Neutrophil (primary cell): Measurements from ENCODE around the gene VWA5B1.

Experiments used
- H3K27ac ChIP-seq: fragments of 200-600 bp; sonication (generic); 2 replicates; pipeline ENCODE4 v1.5.1; 2016; ENCODE audit warnings: mild to moderate bottlenecking, moderate library complexity
- H3K27me3 ChIP-seq: fragments of 200-600 bp; sonication (generic); 2 replicates; pipeline ENCODE4 v1.6.0; 2016; ENCODE audit warnings: mild to moderate bottlenecking
- H3K36me3 ChIP-seq: fragments of 200-600 bp; sonication (generic); 2 replicates; pipeline ENCODE4 v1.5.1; 2017
- H3K4me1 ChIP-seq, 2 experiments: fragments of 200-600 bp in 1 of 2; sonication (generic) in 1 of 2; 1 replicate in 1 of 2; 2 replicates in 1 of 2; pipeline versions ENCODE4 v1.5.1 to v1.6.1; 2013 to 2016; ENCODE audit warnings: low read depth in 1 of 2, low read length in 1 of 2, mild to moderate bottlenecking in 1 of 2, moderate library complexity in 1 of 2; ENCODE audit not compliant: control insufficient read depth in 1 of 2, insufficient read depth in 1 of 2
- H3K4me3 ChIP-seq, 2 experiments: fragments of 200-600 bp in 1 of 2; sonication (generic) in 1 of 2; 1 replicate in 1 of 2; 2 replicates in 1 of 2; pipeline ENCODE4 v1.5.1; 2013 to 2016; ENCODE audit warnings: low read depth in 1 of 2, low read length in 1 of 2, mild to moderate bottlenecking in 1 of 2, moderate library complexity in 1 of 2
- H3K9me3 ChIP-seq: fragments of 200-600 bp; sonication (generic); 2 replicates; pipeline ENCODE4 v1.5.1; 2016
- CTCF ChIP-seq: fragments of 200-600 bp; sonication (generic); IDR thresholded peaks from 2 replicates; pipeline ENCODE4 v1.5.1; 2016; ENCODE audit warnings: antibody characterized with exemption

Gene VWA5B1

GRCh38 chr1:20359451-20360330 is 69.0 kb downstream of the VWA5B1 start:
- peaks cover 66% of the 10 kb centered on the region for H3K27me3 ChIP-seq
- no peak overlapping the region for H3K4me3 ChIP-seq
- H3K9me3 ChIP-seq: no peaks in the 10 kb centered on the region
- TF ChIP-seq CTCF: no peak
- no peak overlapping the region for H3K27ac ChIP-seq
- no peaks in the 10 kb centered on the region for H3K36me3 ChIP-seq
- H3K4me1 ChIP-seq: no peaks in the 10 kb centered on the region

- Histone ChIP-seq H3K4me1 (no peaks in the 10 kb centered on the region), H3K36me3 (no peaks in the 10 kb centered on the region), H3K27me3 (peaks cover 83% of the 10 kb centered on the region), H3K9me3 (no peaks in the 10 kb centered on the region), H3K4me3 (no peak overlapping the region), H3K27ac (no peak overlapping the region)
- no peak for TF ChIP-seq CTCF
Observed at GRCh38 chr1:20361401-20361800, 70.7 kb downstream of the VWA5B1 start.

GRCh38 chr1:20361805-20362381 is 71.2 kb downstream of the VWA5B1 start:
- H3K27ac ChIP-seq: no peak overlapping the region
- H3K9me3 ChIP-seq: no peaks in the 10 kb centered on the region
- no peak overlapping the region for H3K4me3 ChIP-seq
- peaks cover 88% of the 10 kb centered on the region for H3K27me3 ChIP-seq
- peak; percentile 24 for TF ChIP-seq CTCF
- no peaks in the 10 kb centered on the region for H3K4me1 ChIP-seq
- H3K36me3 ChIP-seq: no peaks in the 10 kb centered on the region

- Histone ChIP-seq H3K27me3 (peaks cover 88% of the 10 kb centered on the region), H3K9me3 (no peaks in the 10 kb centered on the region), H3K27ac (no peak overlapping the region), H3K4me1 (no peaks in the 10 kb centered on the region), H3K36me3 (no peaks in the 10 kb centered on the region), H3K4me3 (no peak overlapping the region)
- no peak for TF ChIP-seq CTCF
Observed at GRCh38 chr1:20362856-20363255, 72.2 kb downstream of the VWA5B1 start.

- Histone ChIP-seq H3K27me3 (peaks cover 90% of the 10 kb centered on the region), H3K27ac (no peak overlapping the region), H3K4me1 (no peaks in the 10 kb centered on the region), H3K36me3 (no peaks in the 10 kb centered on the region), H3K4me3 (no peak overlapping the region), H3K9me3 (no peaks in the 10 kb centered on the region)
- no peak for TF ChIP-seq CTCF
Observed at GRCh38 chr1:20365421-20366055, 74.9 kb downstream of the VWA5B1 start.
